ENCODE results near the gene MAP4K3. TPM values are rescaled to one million over a fixed set of nuclear protein-coding genes. Genes with fewer than 3 reads are reported as not detected.

MAP4K3 gene
- total and polyA plus RNA-seq, 2 donors = 11.0 to 19.5 TPM

GRCh38 chr2:39203382-39203781 lies 233.7 kb downstream of the MAP4K3 start:
- DNase-seq (ENCODE audit: low read depth in 6 of 9, low spot score in 9 of 9) = no peak
- Histone ChIP-seq H3K9me3 (ENCODE audit: control insufficient read depth in 2 of 2, insufficient read depth in 1 of 2, low read length in 1 of 2) (no peaks in the 10 kb centered on the region), H3K36me3 (ENCODE audit: control insufficient read depth in 2 of 2, insufficient read depth in 2 of 2, low read length in 1 of 2) (no peaks in the 10 kb centered on the region), H3K4me1 (ENCODE audit: control insufficient read depth in 2 of 2, insufficient read depth in 2 of 2, low read length in 2 of 2) (no peaks in the 10 kb centered on the region), H3K27ac (ENCODE audit: low read depth in 1 of 2, low read length in 1 of 2) (no peak overlapping the region), H3K4me3 (ENCODE audit: low read length in 2 of 2) (no peak overlapping the region), H3K27me3 (ENCODE audit: control insufficient read depth in 2 of 2, insufficient read depth in 1 of 2, low read length in 1 of 2) (no peaks in the 10 kb centered on the region)
- 82% methylated on average over 6 of the region's 6 CpGs for WGBS

GRCh38 chr2:39202639-39203369 lies 234.3 kb downstream of the MAP4K3 start:
- Histone ChIP-seq H3K27me3 (ENCODE audit: control insufficient read depth in 2 of 2, insufficient read depth in 1 of 2, low read length in 1 of 2) (no peaks in the 10 kb centered on the region), H3K4me1 (ENCODE audit: control insufficient read depth in 2 of 2, insufficient read depth in 2 of 2, low read length in 2 of 2) (no peaks in the 10 kb centered on the region), H3K9me3 (ENCODE audit: control insufficient read depth in 2 of 2, insufficient read depth in 1 of 2, low read length in 1 of 2) (no peaks in the 10 kb centered on the region), H3K27ac (ENCODE audit: low read depth in 1 of 2, low read length in 1 of 2) (no peak overlapping the region), H3K36me3 (ENCODE audit: control insufficient read depth in 2 of 2, insufficient read depth in 2 of 2, low read length in 1 of 2) (no peaks in the 10 kb centered on the region), H3K4me3 (ENCODE audit: low read length in 2 of 2) (no peak overlapping the region)
- no peak for DNase-seq (ENCODE audit: low read depth in 6 of 9, low spot score in 9 of 9)
- 96% methylated on average over 1 of the region's 1 CpG for WGBS

Other genes with a start within 250 kb of the MAP4K3 start
- 0.99 TPM for gene CDKL4, start 193.3 kb downstream of the MAP4K3 start, total RNA-seq
- gene CDKL4, start 193.3 kb downstream of the MAP4K3 start, polyA plus RNA-seq = 0.43 TPM
- gene TMEM178A, start 228.6 kb upstream of the MAP4K3 start, total RNA-seq = 0.66 TPM
- gene TMEM178A, start 228.6 kb upstream of the MAP4K3 start, polyA plus RNA-seq = 5.5 TPM

All from thymus (tissue), 11 donors.